ENCODE results near the gene PDGFA.
A peak's percentile ranks its signal among the peaks of the same experiment; 100 is the strongest.

PDGFA gene

GRCh38 chr7:460374-461116 lies 59.1 kb downstream of the PDGFA start:
- no peak for DNase-seq (ENCODE audit: low read depth)

- no peak for DNase-seq (ENCODE audit: low read depth)
These were observed 59.9 kb downstream of the PDGFA start for GRCh38 chr7:459584-460373.

GRCh38 chr7:458511-459245 lies 61.0 kb downstream of the PDGFA start:
- no peak for DNase-seq (ENCODE audit: low read depth)

GRCh38 chr7:457814-458510 lies 61.7 kb downstream of the PDGFA start:
- no peak for DNase-seq (ENCODE audit: low read depth)

- DNase-seq (ENCODE audit: low read depth) = no peak
These were observed 64.3 kb downstream of the PDGFA start for GRCh38 chr7:455110-455928.

- DNase-seq (ENCODE audit: low read depth) = no peak
These were observed 65.1 kb downstream of the PDGFA start for GRCh38 chr7:454356-455109.

GRCh38 chr7:453597-454306 lies 65.9 kb downstream of the PDGFA start:
- no peak for DNase-seq (ENCODE audit: low read depth)

- no peak for DNase-seq (ENCODE audit: low read depth)
These were observed 66.7 kb downstream of the PDGFA start for GRCh38 chr7:452791-453455.

- peak; percentile 16 for DNase-seq (ENCODE audit: low read depth)
These were observed 67.4 kb downstream of the PDGFA start for GRCh38 chr7:452226-452751.

- DNase-seq (ENCODE audit: low read depth) = no peak
These were observed 68.1 kb downstream of the PDGFA start for GRCh38 chr7:451255-452225.

GRCh38 chr7:450741-451140 lies 68.9 kb downstream of the PDGFA start:
- DNase-seq (ENCODE audit: low read depth) = no peak

GRCh38 chr7:450036-450435 lies 69.6 kb downstream of the PDGFA start:
- DNase-seq (ENCODE audit: low read depth) = no peak

- no peak for DNase-seq (ENCODE audit: low read depth)
These were observed 70.2 kb downstream of the PDGFA start for GRCh38 chr7:449324-450019.

- no peak for DNase-seq (ENCODE audit: low read depth)
These were observed 72.1 kb downstream of the PDGFA start for GRCh38 chr7:447523-447922.
